AG10803 (cell line): ENCODE results near the gene PLCL1.

ENCODE experiments used
- DNase-seq: peaks from one replicate; pipeline ENCODE4 v3.0.0; 2010; ENCODE audit warnings: low read depth
- H3K4me3 ChIP-seq: 2 replicates; pipeline ENCODE4 v1.5.1; 2011; ENCODE audit warnings: mild to moderate bottlenecking, low read length, control low read depth
- CTCF ChIP-seq: conservative IDR thresholded peaks from 2 replicates; pipeline ENCODE4 v1.5.1; 2011; ENCODE audit warnings: mild to moderate bottlenecking, low read length, control low read depth, inconsistent platforms

The PLCL1 gene

GRCh38 chr2:198165289-198165688 is 360.9 kb downstream of the PLCL1 start:
- DNase-seq, result no peak
- no peak overlapping the region for H3K4me3 ChIP-seq
- no peak for TF ChIP-seq CTCF

- no peak overlapping the region for H3K4me3 ChIP-seq
- TF ChIP-seq CTCF, result no peak
- no peak for DNase-seq
Observed at GRCh38 chr2:198167346-198167745, 363.0 kb downstream of the PLCL1 start.

GRCh38 chr2:198168651-198169050 is 364.3 kb downstream of the PLCL1 start:
- DNase-seq, result peak; percentile 13
- H3K4me3 ChIP-seq, result no peak overlapping the region
- no peak for TF ChIP-seq CTCF

- DNase-seq, result peak; percentile 1
- no peak overlapping the region for H3K4me3 ChIP-seq
- no peak for TF ChIP-seq CTCF
Observed at GRCh38 chr2:198173242-198173641, 368.8 kb downstream of the PLCL1 start.

- no peak for DNase-seq
- no peak overlapping the region for H3K4me3 ChIP-seq
- no peak for TF ChIP-seq CTCF
Observed at GRCh38 chr2:198173864-198174263, 369.5 kb downstream of the PLCL1 start.

GRCh38 chr2:198175271-198175670 is 370.9 kb downstream of the PLCL1 start:
- TF ChIP-seq CTCF, result no peak
- H3K4me3 ChIP-seq, result no peak overlapping the region
- no peak for DNase-seq

- no peak overlapping the region for H3K4me3 ChIP-seq
- DNase-seq, result no peak
- TF ChIP-seq CTCF, result no peak
Observed at GRCh38 chr2:198177040-198177439, 372.6 kb downstream of the PLCL1 start.
